Measurements from ENCODE around the gene CYB561D2. TPM values are rescaled to one million over a fixed set of nuclear protein-coding genes. Genes with fewer than 3 reads are reported as not detected.
A peak's percentile ranks its signal among the peaks of the same experiment; 100 is the strongest.

CYB561D2 gene
- total and polyA plus RNA-seq, 9 of the 15 experiments (the other 6 are each of a cell fraction or from before 2014, with no cell fraction given) = 4.2 to 16.6 (median 9.4) TPM

DNA sequence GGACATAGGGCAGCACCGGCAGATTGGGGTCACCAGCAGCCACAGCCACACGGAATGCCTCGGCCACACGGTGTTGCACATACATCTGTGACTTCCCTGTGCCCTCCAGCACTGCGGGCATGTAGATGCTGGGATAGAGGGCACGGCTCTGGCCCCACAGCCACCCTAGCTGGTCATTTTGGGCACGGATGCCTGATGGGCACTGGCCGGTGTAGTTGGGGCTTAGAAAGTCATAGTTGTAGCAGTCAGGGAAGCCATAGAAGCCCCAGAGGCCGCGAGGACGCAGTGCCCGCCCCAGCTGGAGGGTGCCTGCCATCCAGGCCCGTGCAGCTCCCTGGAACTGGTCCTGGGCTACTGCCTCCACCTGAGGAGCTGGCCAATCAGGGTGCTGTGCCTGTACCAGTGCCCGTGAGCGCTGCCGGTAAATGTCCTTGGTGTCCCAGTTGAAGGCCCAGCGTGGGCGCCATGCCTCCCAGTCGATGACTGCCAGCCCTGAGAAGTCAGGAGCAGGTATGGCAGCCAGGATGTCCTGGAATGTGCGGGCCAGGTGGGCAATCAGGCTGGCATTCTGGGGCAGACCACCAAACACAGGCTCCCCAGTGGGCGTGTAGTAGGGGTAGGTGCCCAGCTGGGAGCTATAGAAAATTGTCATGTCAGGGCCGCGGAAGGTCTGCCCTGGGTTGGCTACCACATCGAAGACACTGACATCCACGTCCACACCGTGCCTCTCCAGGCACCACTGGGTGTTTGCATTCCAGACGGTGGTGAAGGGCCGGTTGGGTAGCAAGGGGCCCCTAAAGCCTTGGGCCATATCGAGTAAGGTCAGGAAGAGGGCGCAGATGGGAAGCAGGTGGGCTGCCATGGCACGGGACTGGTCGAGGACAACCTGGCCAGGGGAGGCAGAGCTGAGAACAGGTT is 48.3 kb upstream of the CYB561D2 start:
- WGBS (ENCODE audit: insufficient coverage, low coverage, missing lambda C conversion rate) = 76% methylated on average over 15 of the region's 32 CpGs
- in situ Hi-C loops (cut with MboI) (no loop called here), intact Hi-C loops (cut with micrococcal nuclease) (no loop called here)
- peak overlapping the region; percentile 68 to 93 for H3K9ac ChIP-seq (ENCODE audit: insufficient read depth in 1 of 2, low read depth in 2 of 2, low read length in 2 of 2)
- peak overlapping the region; percentile 80 for H3K4me2 ChIP-seq (ENCODE audit: insufficient read depth, low read length)
- no peaks in the 10 kb centered on the region for H3K9me1 ChIP-seq (ENCODE audit: control insufficient read depth, insufficient read depth, low read length)
- no peaks in the 10 kb centered on the region for H4K20me1 ChIP-seq (replicated peaks; ENCODE audit: control insufficient read depth, insufficient read depth, low read length)
- no peaks in the 10 kb centered on the region for H3K9me3 ChIP-seq (replicated peaks; ENCODE audit: control insufficient read depth, insufficient read depth, low read depth, low read length)
- peaks cover 47% of the 10 kb centered on the region for H3K79me2 ChIP-seq (ENCODE audit: control insufficient read depth, insufficient read depth, low read length)
- no peaks in the 10 kb centered on the region for H3K27me3 ChIP-seq (ENCODE audit: control insufficient read depth in 2 of 2, insufficient read depth in 2 of 2, low read length in 2 of 2)
- H2AFZ ChIP-seq (ENCODE audit: low read depth, low read length) = no peak overlapping the region
- H3K27ac ChIP-seq (ENCODE audit: extremely low read depth, low read depth, low read length) = peak overlapping the region; percentile 83
- ATAC-seq = no peak
- peaks cover 25 to 53% of the 10 kb centered on the region in 2 experiments; a peak in 4 of 5 replicates for H3K4me1 ChIP-seq (replicated peaks in 1 of 2; ENCODE audit: control insufficient read depth in 2 of 2, insufficient read depth in 2 of 2, low read length in 2 of 2)
- H3K36me3 ChIP-seq (ENCODE audit: control insufficient read depth, insufficient read depth, low read length) = peaks cover 12% of the 10 kb centered on the region; the same call in 2 of the 3 replicates
- ChIA-PET CTCF (ENCODE audit: low intra/inter-chr PET ratio) (no interaction called here), POLR2A (interaction anchor here (0.5 to 1.5 kb wide), 9 partner anchors 11 to 51 kb away, joined by 3 to 5 read pairs (median 4); partner anchors contain the start of gene LSMEM2)
- H3K4me3 ChIP-seq = peak overlapping the region; percentile 45
- no peak for DNase-seq (ENCODE audit: extremely low read depth in 1 of 4, low spot score in 3 of 4)
- no TSS peak for BruUV-seq (replicated peaks)
- FAIRE-seq = no peak
- no peak for TF ChIP-seq SP2 (IDR thresholded peaks at IDR 0.05; ENCODE audit: extremely low read depth, low read depth, low read length, poor library complexity, severe bottlenecking)
- no peak for TF ChIP-seq ATF1 (CRISPR knock-in tag; IDR thresholded peaks at IDR 0.05)
- no peak for TF ChIP-seq ATF1 (tag; IDR thresholded peaks at IDR 0.05)
- TF ChIP-seq ZC3H11A (IDR thresholded peaks at IDR 0.05; ENCODE audit: low read depth, low read length) = no peak
- TF ChIP-seq, protein P1, sequence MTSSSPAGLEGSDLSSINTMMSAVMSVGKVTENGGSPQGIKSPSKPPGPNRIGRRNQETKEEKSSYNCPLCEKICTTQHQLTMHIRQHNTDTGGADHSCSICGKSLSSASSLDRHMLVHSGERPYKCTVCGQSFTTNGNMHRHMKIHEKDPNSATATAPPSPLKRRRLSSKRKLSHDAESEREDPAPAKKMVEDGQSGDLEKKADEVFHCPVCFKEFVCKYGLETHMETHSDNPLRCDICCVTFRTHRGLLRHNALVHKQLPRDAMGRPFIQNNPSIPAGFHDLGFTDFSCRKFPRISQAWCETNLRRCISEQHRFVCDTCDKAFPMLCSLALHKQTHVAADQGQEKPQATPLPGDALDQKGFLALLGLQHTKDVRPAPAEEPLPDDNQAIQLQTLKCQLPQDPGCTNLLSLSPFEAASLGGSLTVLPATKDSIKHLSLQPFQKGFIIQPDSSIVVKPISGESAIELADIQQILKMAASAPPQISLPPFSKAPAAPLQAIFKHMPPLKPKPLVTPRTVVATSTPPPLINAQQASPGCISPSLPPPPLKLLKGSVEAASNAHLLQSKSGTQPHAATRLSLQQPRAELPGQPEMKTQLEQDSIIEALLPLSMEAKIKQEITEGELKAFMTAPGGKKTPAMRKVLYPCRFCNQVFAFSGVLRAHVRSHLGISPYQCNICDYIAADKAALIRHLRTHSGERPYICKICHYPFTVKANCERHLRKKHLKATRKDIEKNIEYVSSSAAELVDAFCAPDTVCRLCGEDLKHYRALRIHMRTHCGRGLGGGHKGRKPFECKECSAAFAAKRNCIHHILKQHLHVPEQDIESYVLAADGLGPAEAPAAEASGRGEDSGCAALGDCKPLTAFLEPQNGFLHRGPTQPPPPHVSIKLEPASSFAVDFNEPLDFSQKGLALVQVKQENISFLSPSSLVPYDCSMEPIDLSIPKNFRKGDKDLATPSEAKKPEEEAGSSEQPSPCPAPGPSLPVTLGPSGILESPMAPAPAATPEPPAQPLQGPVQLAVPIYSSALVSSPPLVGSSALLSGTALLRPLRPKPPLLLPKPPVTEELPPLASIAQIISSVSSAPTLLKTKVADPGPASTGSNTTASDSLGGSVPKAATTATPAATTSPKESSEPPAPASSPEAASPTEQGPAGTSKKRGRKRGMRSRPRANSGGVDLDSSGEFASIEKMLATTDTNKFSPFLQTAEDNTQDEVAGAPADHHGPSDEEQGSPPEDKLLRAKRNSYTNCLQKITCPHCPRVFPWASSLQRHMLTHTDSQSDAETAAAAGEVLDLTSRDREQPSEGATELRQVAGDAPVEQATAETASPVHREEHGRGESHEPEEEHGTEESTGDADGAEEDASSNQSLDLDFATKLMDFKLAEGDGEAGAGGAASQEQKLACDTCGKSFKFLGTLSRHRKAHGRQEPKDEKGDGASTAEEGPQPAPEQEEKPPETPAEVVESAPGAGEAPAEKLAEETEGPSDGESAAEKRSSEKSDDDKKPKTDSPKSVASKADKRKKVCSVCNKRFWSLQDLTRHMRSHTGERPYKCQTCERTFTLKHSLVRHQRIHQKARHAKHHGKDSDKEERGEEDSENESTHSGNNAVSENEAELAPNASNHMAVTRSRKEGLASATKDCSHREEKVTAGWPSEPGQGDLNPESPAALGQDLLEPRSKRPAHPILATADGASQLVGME (CRISPR knock-in tag; IDR thresholded peaks at IDR 0.05) = no peak
- TF ChIP-seq NR2C2 (CRISPR knock-in tag; IDR thresholded peaks at IDR 0.05) = no peak
- TF ChIP-seq NR2C2 (tag; IDR thresholded peaks at IDR 0.05) = 0 out of 2 replicates have a peak, but pooled peaks have one; percentile 12
- no peak for TF ChIP-seq HCFC1 (IDR thresholded peaks at IDR 0.05; ENCODE audit: low read depth, low read length)
- no peak for TF ChIP-seq U2AF1 (optimal IDR thresholded peaks at IDR 0.05; ENCODE audit: low read depth, low read length)
- TF ChIP-seq ZNF224 (CRISPR knock-in tag; IDR thresholded peaks at IDR 0.05) = no peak
- TF ChIP-seq U2AF2 (optimal IDR thresholded peaks at IDR 0.05; ENCODE audit: low read depth, low read length) = no peak
- TF ChIP-seq TRIM24 (IDR thresholded peaks at IDR 0.05) = no peak
- TF ChIP-seq CTCF (IDR thresholded peaks at IDR 0.05 in 2 of 3, conservative IDR thresholded peaks at IDR 0.05 in 1 of 3; ENCODE audit: insufficient read depth in 2 of 3, low read depth in 1 of 3, low read length in 3 of 3) = no peak
- no peak for TF ChIP-seq RB1 (IDR thresholded peaks at IDR 0.05; ENCODE audit: low read depth)
- no peak for TF ChIP-seq CAMTA2 (CRISPR knock-in tag; conservative IDR thresholded peaks at IDR 0.05)
- no peak for TF ChIP-seq CREM (IDR thresholded peaks at IDR 0.05; ENCODE audit: low read depth)
